GF-D8 (cell line): ENCODE measurements around the gene DPYD.

Experiments
- DNase-seq: peaks from one replicate; lab custom pipeline; 2025; lab: John Stamatoyannopoulos, UW

Gene DPYD

GRCh38 chr1:97088391-97088790 is 832.4 kb downstream of the DPYD start:
- DNase-seq = no peak

- DNase-seq = no peak
Observed at GRCh38 chr1:97084546-97084945, 836.3 kb downstream of the DPYD start.

GRCh38 chr1:97082160-97082848 is 838.5 kb downstream of the DPYD start:
- no peak for DNase-seq

GRCh38 chr1:97078872-97079271 is 842.0 kb downstream of the DPYD start:
- DNase-seq = no peak

- no peak for DNase-seq
Observed at GRCh38 chr1:97077221-97077620, 843.6 kb downstream of the DPYD start.

GRCh38 chr1:97074771-97075170 is 846.1 kb downstream of the DPYD start:
- no peak for DNase-seq

GRCh38 chr1:97073936-97074335 is 846.9 kb downstream of the DPYD start:
- no peak for DNase-seq

- no peak for DNase-seq
Observed at GRCh38 chr1:97073169-97073568, 847.7 kb downstream of the DPYD start.

- no peak for DNase-seq
Observed at GRCh38 chr1:97071173-97071572, 849.7 kb downstream of the DPYD start.

- no peak for DNase-seq
Observed at GRCh38 chr1:97070376-97070775, 850.5 kb downstream of the DPYD start.

- DNase-seq = no peak
Observed at GRCh38 chr1:97069312-97069711, 851.5 kb downstream of the DPYD start.

- DNase-seq = no peak
Observed at GRCh38 chr1:97066860-97067259, 854.0 kb downstream of the DPYD start.

GRCh38 chr1:97063532-97063931 is 857.3 kb downstream of the DPYD start:
- DNase-seq = no peak

GRCh38 chr1:97061604-97062003 is 859.2 kb downstream of the DPYD start:
- no peak for DNase-seq

GRCh38 chr1:97056386-97056785 is 864.4 kb downstream of the DPYD start:
- DNase-seq = no peak

- no peak for DNase-seq
Observed at GRCh38 chr1:97053268-97053667, 867.6 kb downstream of the DPYD start.

GRCh38 chr1:97051823-97052222 is 869.0 kb downstream of the DPYD start:
- DNase-seq = no peak

- DNase-seq = no peak
Observed at GRCh38 chr1:97050506-97050905, 870.3 kb downstream of the DPYD start.

- DNase-seq = no peak
Observed at GRCh38 chr1:97047421-97047793, 873.4 kb downstream of the DPYD start.

- DNase-seq = no peak
Observed at GRCh38 chr1:97046765-97047420, 873.9 kb downstream of the DPYD start.

- DNase-seq = no peak
Observed at GRCh38 chr1:97044159-97044760, 876.6 kb downstream of the DPYD start.

- no peak for DNase-seq
Observed at GRCh38 chr1:97042551-97042950, 878.3 kb downstream of the DPYD start.

- DNase-seq = no peak
Observed at GRCh38 chr1:97041026-97041425, 879.8 kb downstream of the DPYD start.

GRCh38 chr1:97038410-97038809 is 882.4 kb downstream of the DPYD start:
- no peak for DNase-seq
